ENCODE results near the gene SPDYE16.
"Not testable (repeated sequence)": the region's sequence is repeated elsewhere in the genome, so short reads cannot be mapped to it uniquely, and the experiment has no call there.

DNA sequence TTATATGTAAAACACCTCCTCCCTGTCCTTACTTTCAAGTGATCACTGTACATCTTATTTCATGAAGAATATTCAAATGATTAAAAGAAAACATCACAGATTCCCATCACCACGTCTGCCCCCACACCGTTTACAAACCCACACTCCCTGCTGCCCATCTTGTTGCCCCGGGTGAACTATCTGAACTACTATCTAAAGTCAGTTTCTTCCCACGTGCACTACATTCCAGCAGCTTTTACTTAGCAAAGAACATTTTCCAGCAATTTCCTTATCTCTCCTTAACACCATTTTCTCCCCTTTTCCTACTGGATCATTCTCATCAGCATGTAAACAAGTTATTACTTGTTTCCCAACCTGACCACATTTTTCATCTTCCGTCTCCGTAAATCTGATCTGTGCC, 16.6 kb upstream of the SPDYE16 start:
- TF ChIP-seq, protein P1, sequence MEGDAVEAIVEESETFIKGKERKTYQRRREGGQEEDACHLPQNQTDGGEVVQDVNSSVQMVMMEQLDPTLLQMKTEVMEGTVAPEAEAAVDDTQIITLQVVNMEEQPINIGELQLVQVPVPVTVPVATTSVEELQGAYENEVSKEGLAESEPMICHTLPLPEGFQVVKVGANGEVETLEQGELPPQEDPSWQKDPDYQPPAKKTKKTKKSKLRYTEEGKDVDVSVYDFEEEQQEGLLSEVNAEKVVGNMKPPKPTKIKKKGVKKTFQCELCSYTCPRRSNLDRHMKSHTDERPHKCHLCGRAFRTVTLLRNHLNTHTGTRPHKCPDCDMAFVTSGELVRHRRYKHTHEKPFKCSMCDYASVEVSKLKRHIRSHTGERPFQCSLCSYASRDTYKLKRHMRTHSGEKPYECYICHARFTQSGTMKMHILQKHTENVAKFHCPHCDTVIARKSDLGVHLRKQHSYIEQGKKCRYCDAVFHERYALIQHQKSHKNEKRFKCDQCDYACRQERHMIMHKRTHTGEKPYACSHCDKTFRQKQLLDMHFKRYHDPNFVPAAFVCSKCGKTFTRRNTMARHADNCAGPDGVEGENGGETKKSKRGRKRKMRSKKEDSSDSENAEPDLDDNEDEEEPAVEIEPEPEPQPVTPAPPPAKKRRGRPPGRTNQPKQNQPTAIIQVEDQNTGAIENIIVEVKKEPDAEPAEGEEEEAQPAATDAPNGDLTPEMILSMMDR (IDR thresholded peaks at IDR 0.05 in 2 of 3, conservative IDR thresholded peaks at IDR 0.05 in 1 of 3; ENCODE audit: control insufficient read depth in 2 of 3, extremely low read depth in 1 of 3, insufficient read depth in 1 of 3, low read depth in 3 of 3, low read length in 3 of 3): not testable (repeated sequence)
- not testable (repeated sequence) for TF ChIP-seq POLR2A (IDR thresholded peaks at IDR 0.05; ENCODE audit: low read depth, low read length); CBFB (IDR thresholded peaks at IDR 0.05; ENCODE audit: low read depth); PBX3 (IDR thresholded peaks at IDR 0.05; ENCODE audit: insufficient replicate concordance, low read depth, low read length); RB1 (IDR thresholded peaks at IDR 0.05; ENCODE audit: borderline replicate concordance); JUNB (IDR thresholded peaks at IDR 0.05); HCFC1 (IDR thresholded peaks at IDR 0.05; ENCODE audit: low read length); EZH2 (IDR thresholded peaks at IDR 0.05; ENCODE audit: borderline replicate concordance, control insufficient read depth, low read depth, low read length); TAF1 (IDR thresholded peaks at IDR 0.05; ENCODE audit: borderline replicate concordance, low read depth, low read length); IRF4 (IDR thresholded peaks at IDR 0.05; ENCODE audit: low read depth, low read length); POLR2AphosphoS5 (IDR thresholded peaks at IDR 0.05; ENCODE audit: low read length)
- TF ChIP-seq, protein P2, sequence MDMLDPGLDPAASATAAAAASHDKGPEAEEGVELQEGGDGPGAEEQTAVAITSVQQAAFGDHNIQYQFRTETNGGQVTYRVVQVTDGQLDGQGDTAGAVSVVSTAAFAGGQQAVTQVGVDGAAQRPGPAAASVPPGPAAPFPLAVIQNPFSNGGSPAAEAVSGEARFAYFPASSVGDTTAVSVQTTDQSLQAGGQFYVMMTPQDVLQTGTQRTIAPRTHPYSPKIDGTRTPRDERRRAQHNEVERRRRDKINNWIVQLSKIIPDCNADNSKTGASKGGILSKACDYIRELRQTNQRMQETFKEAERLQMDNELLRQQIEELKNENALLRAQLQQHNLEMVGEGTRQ (IDR thresholded peaks at IDR 0.05; ENCODE audit: borderline replicate concordance, low read depth, low read length): not testable (repeated sequence)

All from GM12878 (cell line).